H1 (cell line): ENCODE data around the gene SCAF11. TPM values are rescaled to one million over a fixed set of nuclear protein-coding genes. Genes with fewer than 3 reads are reported as not detected.

Experiments used
- CTCF ChIA-PET: fragments of 300-600 bp; sonication (Branson Sonifier 250); formaldehyde crosslinking; loops from one replicate; lab custom pipeline; 2021; ENCODE audit not compliant: partially characterized antibody; lab: Charles Lee
- POLR2A ChIA-PET: fragments of 300-600 bp; sonication (Branson Sonifier 250); formaldehyde crosslinking; loops from one replicate; lab custom pipeline; 2021; ENCODE audit warnings: inconsistent platforms; ENCODE audit not compliant: partially characterized antibody; lab: Charles Lee
- DNase-seq, 2 experiments: peaks; one replicate each; pipeline versions ENCODE4 v3.0.0 to v3.0.0-alpha.2; 2010 to 2022; ENCODE audit warnings: low spot score in 2 of 2, low read depth in 1 of 2, mixed read lengths in 1 of 2
- FAIRE-seq: peaks from 2 replicates; lab custom pipeline; 2011; peaks lifted over from hg19 to GRCh38; lab: Jason Lieb, UNC
- H2AFZ ChIP-seq: 2 replicates; pipeline ENCODE4 v1.8.1; 2012; ENCODE audit warnings: low read length, inconsistent platforms
- H2AK5ac ChIP-seq: 2 replicates; pipeline ENCODE4 v1.6.1; 2013; ENCODE audit warnings: low read depth, low read length
- H2BK120ac ChIP-seq: replicated peaks from 2 replicates; pipeline ENCODE3; 2013; ENCODE audit warnings: low read depth, low read length, inconsistent platforms
- H2BK12ac ChIP-seq: 2 replicates; pipeline ENCODE4 v1.6.1; 2013; ENCODE audit warnings: low read depth, low read length
- H2BK15ac ChIP-seq: 2 replicates; pipeline ENCODE4 v1.6.1; 2013; ENCODE audit warnings: low read length
- H2BK20ac ChIP-seq: 2 replicates; pipeline ENCODE4 v1.6.1; 2013; ENCODE audit warnings: low read length
- H2BK5ac ChIP-seq: 2 replicates; pipeline ENCODE4 v1.6.1; 2013; ENCODE audit warnings: low read depth, low read length
- H3K14ac ChIP-seq: 2 replicates; pipeline ENCODE4 v1.6.1; 2013; ENCODE audit warnings: inconsistent platforms; ENCODE audit not compliant: insufficient read length
- H3K18ac ChIP-seq: 2 replicates; pipeline ENCODE4 v1.6.1; 2013; ENCODE audit warnings: low read length; ENCODE audit errors: extremely low read depth
- H3K23ac ChIP-seq: 2 replicates; pipeline ENCODE4 v1.6.1; 2013; ENCODE audit warnings: inconsistent platforms; ENCODE audit not compliant: insufficient read length
- H3K23me2 ChIP-seq: 2 replicates; pipeline ENCODE4 v1.6.1; 2013; ENCODE audit warnings: low read depth, low read length
- H3K27ac ChIP-seq: 2 replicates; pipeline ENCODE4 v1.6.1; 2011; ENCODE audit warnings: low read depth, low read length, inconsistent platforms
- H3K27me3 ChIP-seq, 4 experiments: replicated peaks in 1 of 4; 1 replicate in 1 of 4; 2 replicates in 3 of 4; pipeline versions ENCODE4 v1.6.1 to v1.8.1; 2011 to 2013; ENCODE audit warnings: low read length in 3 of 4, mild to moderate bottlenecking in 3 of 4, inconsistent platforms in 2 of 4, mixed read lengths in 2 of 4, moderate library complexity in 1 of 4; ENCODE audit not compliant: control insufficient read depth in 3 of 4, insufficient read depth in 3 of 4; ENCODE audit errors: extremely low read depth in 1 of 4
- H3K36me3 ChIP-seq, 4 experiments: 2 replicates each; pipeline versions ENCODE4 v1.6.1 to v1.8.1; 2011 to 2013; ENCODE audit warnings: mild to moderate bottlenecking in 4 of 4, low read length in 3 of 4, moderate library complexity in 2 of 4, control low read depth in 1 of 4, inconsistent platforms in 1 of 4; ENCODE audit not compliant: insufficient read depth in 4 of 4, control insufficient read depth in 2 of 4
- H3K4ac ChIP-seq: replicated peaks from 2 replicates; pipeline ENCODE3; 2013; ENCODE audit warnings: low read length, low read depth, mixed read lengths, inconsistent platforms; ENCODE audit not compliant: insufficient read length
- H3K4me1 ChIP-seq, 4 experiments: replicated peaks in 1 of 4; 1 replicate in 1 of 4; 2 replicates in 3 of 4; pipeline versions ENCODE4 v1.6.1 to v1.8.1; 2011 to 2013; ENCODE audit warnings: low read length in 3 of 4, inconsistent platforms in 2 of 4, mixed read lengths in 1 of 4; ENCODE audit not compliant: insufficient read depth in 4 of 4, control insufficient read depth in 3 of 4
- H3K4me2 ChIP-seq, 2 experiments: 2 replicates each; pipeline versions ENCODE4 v1.6.1 to v1.8.1; 2011 to 2013; ENCODE audit warnings: low read depth in 2 of 2, low read length in 2 of 2, control low read depth in 1 of 2, inconsistent platforms in 1 of 2, mild to moderate bottlenecking in 1 of 2; ENCODE audit not compliant: insufficient read depth in 1 of 2
- H3K4me3 ChIP-seq, 4 experiments: fragments of 200-600, 300-600 bp in 1 of 4; sonication (generic), shearing (Covaris generic), sonication (Bioruptor Twin) in 1 of 4; 2 replicates each; pipeline versions ENCODE4 v1.5.1 to v1.8.1; 2011 to 2016; ENCODE audit warnings: low read length in 4 of 4, low read depth in 3 of 4, control low read depth in 2 of 4, inconsistent platforms in 2 of 4, mild to moderate bottlenecking in 2 of 4, mixed read lengths in 1 of 4, moderate library complexity in 1 of 4; ENCODE audit not compliant: insufficient read depth in 2 of 4; ENCODE audit errors: extremely low read depth in 1 of 4
- H3K56ac ChIP-seq: replicated peaks from 2 replicates; pipeline ENCODE3; 2013; ENCODE audit warnings: low read depth, mild to moderate bottlenecking, mixed read lengths, low read length, inconsistent platforms; ENCODE audit not compliant: insufficient read length
- H3K79me1 ChIP-seq: 2 replicates; pipeline ENCODE4 v1.6.1; 2013; ENCODE audit warnings: low read depth, low read length, control low read depth
- H3K79me2 ChIP-seq, 2 experiments: 2 replicates each; pipeline versions ENCODE4 v1.6.1 to v1.8.1; 2012 to 2013; ENCODE audit warnings: low read length in 2 of 2, mild to moderate bottlenecking in 2 of 2, inconsistent platforms in 1 of 2; ENCODE audit not compliant: insufficient read depth in 2 of 2, control insufficient read depth in 1 of 2
- H3K9ac ChIP-seq, 4 experiments: replicated peaks in 1 of 4; 1 replicate in 1 of 4; 2 replicates in 3 of 4; pipeline versions ENCODE4 v1.6.1 to v1.8.1; 2011 to 2013; ENCODE audit warnings: low read depth in 3 of 4, low read length in 3 of 4, control low read depth in 2 of 4, mild to moderate bottlenecking in 2 of 4, moderate library complexity in 2 of 4, inconsistent platforms in 1 of 4; ENCODE audit errors: extremely low read depth in 1 of 4
- H3K9me3 ChIP-seq, 2 experiments: 2 replicates each; pipeline versions ENCODE4 v1.6.1 to v1.8.1; 2012 to 2013; ENCODE audit warnings: mild to moderate bottlenecking in 2 of 2, moderate library complexity in 2 of 2, control low read depth in 1 of 2, inconsistent platforms in 1 of 2, low read depth in 1 of 2, low read length in 1 of 2, mixed read lengths in 1 of 2; ENCODE audit not compliant: insufficient read depth in 2 of 2
- H4K20me1 ChIP-seq, 2 experiments: replicated peaks in 1 of 2; 2 replicates each; pipeline versions ENCODE3 to v1.8.1; 2011 to 2013; ENCODE audit warnings: inconsistent platforms in 2 of 2, low read length in 2 of 2, mild to moderate bottlenecking in 1 of 2; ENCODE audit not compliant: insufficient read depth in 2 of 2, control insufficient read depth in 1 of 2
- H4K5ac ChIP-seq: 2 replicates; pipeline ENCODE4 v1.6.1; 2013; ENCODE audit warnings: low read length, low read depth, mixed read lengths, inconsistent platforms; ENCODE audit not compliant: insufficient read length
- H4K8ac ChIP-seq: 2 replicates; pipeline ENCODE4 v1.8.0; 2013; ENCODE audit warnings: mild to moderate bottlenecking, moderate library complexity, low read length, inconsistent platforms; ENCODE audit not compliant: insufficient read depth; ENCODE audit errors: extremely low read depth
- H4K91ac ChIP-seq: replicated peaks from 2 replicates; pipeline ENCODE3; 2013; ENCODE audit warnings: low read length, mixed read lengths, inconsistent platforms; ENCODE audit not compliant: insufficient read length
- EZH2 ChIP-seq: fragments of 200-600 bp; sonication (generic); IDR thresholded peaks from 2 replicates; pipeline ENCODE4 v1.7.1; 2012; ENCODE audit warnings: low read depth, mild to moderate bottlenecking, moderate library complexity, low read length, inconsistent platforms; ENCODE audit not compliant: severe bottlenecking
- TAF1 ChIP-seq: IDR thresholded peaks from 2 replicates; pipeline ENCODE4 v1.6.1; 2011; ENCODE audit warnings: mild to moderate bottlenecking, low read depth, low read length
- TBP ChIP-seq: IDR thresholded peaks from 2 replicates; pipeline ENCODE4 v1.6.1; 2011; ENCODE audit warnings: low read depth, low read length, improper control_type of control experiment
- polyA plus RNA-seq, 7 experiments: library from polyadenylated mRNA; depleted of rRNA in 3 of 7; stranded (reverse) in 5 of 7; unstranded in 2 of 7; fragments of >200 nt in 5 of 7; fragments of 200-250 nt in 2 of 7; gene quantifications; 1 replicate in 5 of 7; 2 replicates in 1 of 7; 4 replicates in 1 of 7; pipeline versions ENCODE4 v1.2.1 to v1.2.3, GENCODE V29; 2011 to 2013; ENCODE audit warnings: missing spikeins in 2 of 7, mixed read lengths in 2 of 7
- total RNA-seq: library from RNA; stranded (reverse); fragmentation: NEBNext Ultra II Directional; extraction: Animal tissue kit (Norgen Biotek cat#: 25700); gene quantifications from 2 replicates; pipeline ENCODE4 v1.2.1, GENCODE V29; 2021

SCAF11 gene
- total and polyA plus RNA-seq, 2 of the 8 experiments (the other 6 are each of a cell fraction or from before 2014, with no cell fraction given): 15.1 to 77.8 TPM

DNA sequence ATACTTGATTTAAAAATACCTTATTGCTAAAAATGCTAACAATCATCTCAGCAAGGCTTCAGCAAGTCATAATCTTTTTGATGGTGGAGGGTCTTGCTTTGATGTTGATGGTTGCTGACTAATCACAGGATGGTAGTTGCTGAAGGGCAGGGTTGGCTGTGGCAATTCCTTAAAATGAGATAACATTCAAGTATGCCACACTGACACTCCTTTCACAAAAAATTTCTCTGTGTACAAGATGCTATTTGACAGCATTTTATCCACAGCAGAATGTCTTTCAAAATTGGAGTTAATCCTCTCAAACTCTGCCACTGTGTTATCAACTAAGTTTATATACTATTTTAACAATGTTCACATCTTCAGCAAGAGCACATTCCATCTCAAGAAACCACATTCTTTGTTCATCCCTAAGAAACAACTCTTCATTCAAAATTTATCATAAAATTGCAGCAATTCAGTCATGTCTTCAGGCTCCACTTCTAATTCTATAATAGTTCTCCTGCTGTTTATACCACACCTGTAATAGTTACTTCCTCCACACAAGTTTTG is 16.1 kb downstream of the SCAF11 start:
- CTCF ChIA-PET: no interaction called here
- Histone ChIP-seq H3K79me2 (peaks cover 0 to 92% of the 10 kb centered on the region in 2 experiments), H3K14ac (no peak overlapping the region), H3K36me3 (peaks cover 0 to 3% (median 0%) of the 10 kb centered on the region in 4 experiments; a peak in 1 of 8 replicates), H2BK20ac (no peak overlapping the region), H4K5ac (no peak overlapping the region), H3K4ac (no peak overlapping the region), H3K27me3 (no peaks in the 10 kb centered on the region), H2AK5ac (no peak overlapping the region), H3K4me2 (no peak overlapping the region), H3K9me3 (no peaks in the 10 kb centered on the region), H3K79me1 (no peaks in the 10 kb centered on the region), H3K4me1 (no peaks in the 10 kb centered on the region), H4K91ac (no peak overlapping the region), H2BK15ac (no peak overlapping the region), H3K56ac (no peak overlapping the region), H3K23me2 (no peaks in the 10 kb centered on the region), H3K4me3 (no peak overlapping the region), H2AFZ (no peak overlapping the region), H3K23ac (no peak overlapping the region), H2BK12ac (no peak overlapping the region), H3K27ac (no peak overlapping the region), H4K20me1 (peaks cover 1 to 4% of the 10 kb centered on the region in 2 experiments), H2BK120ac (no peak overlapping the region), H3K9ac (no peak overlapping the region), H3K18ac (no peak overlapping the region), H4K8ac (no peak overlapping the region), H2BK5ac (no peak overlapping the region)
- FAIRE-seq (no peak), DNase-seq (no peak)
- TF ChIP-seq TAF1 (no peak), TBP (no peak), EZH2 (no peak)
- POLR2A ChIA-PET: interaction anchor here (2.1 kb wide), 1 partner anchor 11 kb away, joined by 6 read pairs; no protein-coding TSS in a partner anchor
